Stomach (tissue), 4 donors: ENCODE measurements around the gene NGRN.

ENCODE experiments used
- POLR2A ChIP-seq, 4 donors: fragments of 450-650 bp; IDR thresholded peaks; one replicate each; pipeline ENCODE4 v1.6.1; 2016; ENCODE audit warnings: antibody characterized with exemption in 4 of 4, control low read depth in 2 of 4, mild to moderate bottlenecking in 1 of 4, moderate library complexity in 1 of 4
- POLR2AphosphoS5 ChIP-seq, 3 donors: sonication (generic); formaldehyde crosslinking; IDR thresholded peaks; one replicate each; pipeline ENCODE4 v1.6.1; 2016; ENCODE audit warnings: antibody characterized with exemption in 3 of 3
- TF ChIP-seq, protein P1 (sequence below), 7 experiments: fragments of 450-650 bp in 4 of 7; fragments of 200-600 bp in 3 of 7; sonication (generic) in 3 of 7; IDR thresholded peaks; one replicate each; pipeline ENCODE4 v1.5.1; 2016 to 2019; ENCODE audit warnings: antibody characterized with exemption in 7 of 7, control low read depth in 2 of 7, mild to moderate bottlenecking in 1 of 7

DNA sequence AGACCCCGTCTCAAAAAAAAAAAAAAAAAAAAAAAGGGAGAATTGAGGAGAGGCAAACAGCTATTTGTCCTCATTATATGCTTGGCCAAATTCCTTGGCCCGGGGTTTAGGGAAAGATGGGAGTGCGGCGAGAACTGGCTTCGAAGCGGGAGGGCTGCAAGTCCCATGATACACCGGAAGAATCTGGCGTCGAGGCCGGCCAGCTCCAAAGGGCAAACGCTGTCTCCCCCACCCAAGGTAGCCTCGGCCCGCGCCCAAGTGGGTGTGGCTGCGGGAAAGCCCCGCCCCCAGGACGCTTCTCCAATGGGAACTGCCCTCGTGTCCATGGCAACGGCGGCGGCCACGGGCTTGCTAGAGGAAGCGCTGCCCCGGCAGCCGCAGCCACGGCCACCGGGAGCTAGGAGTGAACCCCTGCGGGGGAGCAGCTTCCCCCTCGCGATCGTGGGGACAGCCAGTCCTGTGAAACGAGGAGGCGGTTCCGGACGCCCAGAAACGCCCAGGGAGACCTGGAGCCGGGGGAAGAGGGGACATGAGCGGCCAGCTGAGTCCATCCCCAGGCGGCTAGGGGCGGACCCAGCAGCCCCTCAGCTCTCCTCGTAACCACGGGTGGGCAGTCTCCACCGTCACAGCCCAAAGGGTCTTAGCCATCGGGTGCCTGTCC is 16.1 kb upstream of the NGRN start, which contains the start of gene TTLL13:
- TF ChIP-seq POLR2A (IDR thresholded peaks at IDR 0.05): no peak
- TF ChIP-seq POLR2AphosphoS5 (IDR thresholded peaks at IDR 0.05): peak; percentile 10 to 60 (median 32)
- TF ChIP-seq, protein P1, sequence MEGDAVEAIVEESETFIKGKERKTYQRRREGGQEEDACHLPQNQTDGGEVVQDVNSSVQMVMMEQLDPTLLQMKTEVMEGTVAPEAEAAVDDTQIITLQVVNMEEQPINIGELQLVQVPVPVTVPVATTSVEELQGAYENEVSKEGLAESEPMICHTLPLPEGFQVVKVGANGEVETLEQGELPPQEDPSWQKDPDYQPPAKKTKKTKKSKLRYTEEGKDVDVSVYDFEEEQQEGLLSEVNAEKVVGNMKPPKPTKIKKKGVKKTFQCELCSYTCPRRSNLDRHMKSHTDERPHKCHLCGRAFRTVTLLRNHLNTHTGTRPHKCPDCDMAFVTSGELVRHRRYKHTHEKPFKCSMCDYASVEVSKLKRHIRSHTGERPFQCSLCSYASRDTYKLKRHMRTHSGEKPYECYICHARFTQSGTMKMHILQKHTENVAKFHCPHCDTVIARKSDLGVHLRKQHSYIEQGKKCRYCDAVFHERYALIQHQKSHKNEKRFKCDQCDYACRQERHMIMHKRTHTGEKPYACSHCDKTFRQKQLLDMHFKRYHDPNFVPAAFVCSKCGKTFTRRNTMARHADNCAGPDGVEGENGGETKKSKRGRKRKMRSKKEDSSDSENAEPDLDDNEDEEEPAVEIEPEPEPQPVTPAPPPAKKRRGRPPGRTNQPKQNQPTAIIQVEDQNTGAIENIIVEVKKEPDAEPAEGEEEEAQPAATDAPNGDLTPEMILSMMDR (IDR thresholded peaks at IDR 0.05): no peak
